ENCODE data around the gene TERT.

Gene TERT

GRCh38 chr5:1265026-1265425, 29.8 kb downstream of the TERT start:
- DNase-seq (ENCODE audit: insufficient read length, low spot score) = no peak
- FAIRE-seq = no peak

- DNase-seq (ENCODE audit: insufficient read length, low spot score) (no peak), FAIRE-seq (no peak)
Measured at GRCh38 chr5:1264211-1264610, 30.7 kb downstream of the TERT start.

GRCh38 chr5:1262381-1262780, 32.5 kb downstream of the TERT start:
- FAIRE-seq = no peak

GRCh38 chr5:1261643-1262042, 33.2 kb downstream of the TERT start:
- FAIRE-seq (no peak), DNase-seq (ENCODE audit: insufficient read length, low spot score) (no peak)

More at GRCh38 chr5:1262381-1262780, 32.5 kb downstream of the TERT start:
- no peak for DNase-seq (ENCODE audit: insufficient read length, low spot score)

- DNase-seq (ENCODE audit: insufficient read length, low spot score) (no peak), FAIRE-seq (no peak)
Measured at GRCh38 chr5:1259806-1260480, 34.9 kb downstream of the TERT start.

- no peak for FAIRE-seq
- no peak for DNase-seq (ENCODE audit: insufficient read length, low spot score)
Measured at GRCh38 chr5:1257841-1258240, 37.0 kb downstream of the TERT start.

GRCh38 chr5:1257363-1257762, 37.5 kb downstream of the TERT start:
- DNase-seq (ENCODE audit: insufficient read length, low spot score) = no peak
- FAIRE-seq = no peak

GRCh38 chr5:1256776-1257175, 38.1 kb downstream of the TERT start:
- no peak for DNase-seq (ENCODE audit: insufficient read length, low spot score)
- no peak for FAIRE-seq

GRCh38 chr5:1255081-1255561, 39.7 kb downstream of the TERT start:
- FAIRE-seq = no peak
- no peak for DNase-seq (ENCODE audit: insufficient read length, low spot score)

GRCh38 chr5:1254196-1254595, 40.7 kb downstream of the TERT start:
- FAIRE-seq = no peak
- DNase-seq (ENCODE audit: insufficient read length, low spot score) = no peak

- DNase-seq (ENCODE audit: insufficient read length, low spot score) (no peak), FAIRE-seq (no peak)
Measured at GRCh38 chr5:1253456-1254105, 41.3 kb downstream of the TERT start.

- DNase-seq (ENCODE audit: insufficient read length, low spot score) (no peak), FAIRE-seq (no peak)
Measured at GRCh38 chr5:1252681-1253080, 42.2 kb downstream of the TERT start.

- FAIRE-seq = no peak
- no peak for DNase-seq (ENCODE audit: insufficient read length, low spot score)
Measured at GRCh38 chr5:1251678-1252580, 42.9 kb downstream of the TERT start.

- FAIRE-seq = no peak
- DNase-seq (ENCODE audit: insufficient read length, low spot score) = no peak
Measured at GRCh38 chr5:1249366-1250280, 45.2 kb downstream of the TERT start.

GRCh38 chr5:1247811-1248210, 47.1 kb downstream of the TERT start:
- DNase-seq (ENCODE audit: insufficient read length, low spot score) = no peak
- FAIRE-seq = no peak

GRCh38 chr5:1246711-1247431, 48.0 kb downstream of the TERT start:
- DNase-seq (ENCODE audit: insufficient read length, low spot score) (no peak), FAIRE-seq (no peak)

GRCh38 chr5:1245905-1246576, 48.8 kb downstream of the TERT start:
- DNase-seq (ENCODE audit: insufficient read length, low spot score) (no peak), FAIRE-seq (no peak)

- DNase-seq (ENCODE audit: insufficient read length, low spot score) (no peak), FAIRE-seq (no peak)
Measured at GRCh38 chr5:1244976-1245375, 49.9 kb downstream of the TERT start.

GRCh38 chr5:1244255-1244654, 50.6 kb downstream of the TERT start:
- no peak for FAIRE-seq
- no peak for DNase-seq (ENCODE audit: insufficient read length, low spot score)

All from GM19239 (cell line).